HG03108 (cell line): ENCODE data around the gene XCL1.
"Not testable (repeated sequence)": the region's sequence is repeated elsewhere in the genome, so short reads cannot be mapped to it uniquely, and the experiment has no call there.

Experiments used
- ATAC-seq: cut with Tn5 transposase; IDR thresholded peaks from one replicate; pipeline ENCODE4 v1.9.1; 2021; ENCODE audit warnings: moderate library complexity; ENCODE audit not compliant: unreplicated experiment

XCL1 gene

DNA sequence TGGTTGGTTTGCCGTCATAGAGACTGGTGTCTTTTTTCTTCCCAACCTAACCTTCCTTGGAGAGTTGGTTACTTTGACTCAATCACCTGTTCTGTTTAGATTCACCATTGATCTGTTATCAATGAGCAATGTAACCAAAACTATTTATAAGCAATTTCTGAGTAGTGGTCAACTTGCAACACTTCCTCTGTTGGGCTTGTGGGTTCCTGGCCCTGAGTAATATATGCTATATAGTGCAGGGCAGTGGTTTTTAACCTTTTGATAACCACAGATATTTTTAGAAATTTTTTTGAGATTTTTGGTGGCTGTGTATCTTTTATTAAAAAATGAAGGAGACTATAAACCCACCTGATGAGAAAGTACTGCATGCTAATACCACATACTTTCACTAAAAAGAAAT is 9.4 kb upstream of the XCL1 start:
- ATAC-seq = no peak

DNA sequence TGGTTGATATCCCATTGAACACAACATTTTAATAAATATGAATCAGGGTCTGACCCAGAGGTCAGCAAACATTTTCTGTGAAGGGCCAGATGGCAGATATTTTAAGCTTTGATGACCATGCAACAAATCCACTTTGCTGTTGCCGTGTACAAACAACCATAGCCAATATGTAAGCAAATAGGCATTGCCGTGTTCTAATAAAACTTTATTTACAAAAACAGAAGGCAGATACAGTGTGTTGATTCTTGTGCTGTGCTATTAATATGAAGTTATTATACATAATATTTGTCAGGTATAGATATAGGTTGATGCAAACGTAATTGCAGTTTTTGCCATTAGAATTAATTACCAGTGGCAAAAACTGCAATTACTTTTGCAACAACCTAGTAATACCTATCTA is 8.8 kb upstream of the XCL1 start:
- ATAC-seq = no peak

DNA sequence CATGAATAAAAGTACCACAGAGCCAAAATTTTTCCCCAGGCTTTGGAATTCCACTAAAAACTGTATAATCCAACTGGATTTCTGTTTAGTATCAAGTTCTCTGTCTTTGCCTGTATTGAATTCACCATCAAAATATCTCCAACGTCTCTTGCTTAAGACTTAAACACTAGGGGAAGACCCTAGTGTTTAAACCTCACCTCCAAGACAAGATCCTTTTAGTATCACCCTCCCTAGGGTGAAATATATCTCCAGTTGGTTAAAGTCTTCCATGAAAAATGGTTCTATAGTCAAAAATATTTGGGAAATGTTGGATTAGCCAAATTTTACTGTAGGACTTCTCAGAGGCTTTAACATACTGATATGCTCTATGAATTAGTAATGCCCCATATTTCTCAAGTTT is 8.1 kb upstream of the XCL1 start:
- no peak for ATAC-seq

DNA sequence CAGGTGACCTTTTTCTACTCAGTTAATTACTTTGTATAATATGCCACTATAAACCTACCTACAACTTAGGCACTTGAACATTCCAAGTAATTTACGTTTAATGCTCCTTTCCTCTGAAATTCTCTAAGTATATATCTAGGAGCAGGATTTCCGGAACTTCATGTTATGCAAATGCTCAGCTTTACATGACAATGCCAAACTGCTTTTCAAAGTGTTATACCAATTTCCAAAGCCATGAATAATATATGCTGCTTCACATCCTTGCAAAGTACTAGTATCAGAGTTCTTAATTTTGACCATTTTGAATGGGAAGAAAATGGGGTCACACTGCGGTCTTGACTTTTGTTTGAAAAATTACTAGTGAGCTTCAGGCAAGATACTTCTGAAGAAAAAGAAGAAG is 5.8 kb upstream of the XCL1 start:
- ATAC-seq = no peak

DNA sequence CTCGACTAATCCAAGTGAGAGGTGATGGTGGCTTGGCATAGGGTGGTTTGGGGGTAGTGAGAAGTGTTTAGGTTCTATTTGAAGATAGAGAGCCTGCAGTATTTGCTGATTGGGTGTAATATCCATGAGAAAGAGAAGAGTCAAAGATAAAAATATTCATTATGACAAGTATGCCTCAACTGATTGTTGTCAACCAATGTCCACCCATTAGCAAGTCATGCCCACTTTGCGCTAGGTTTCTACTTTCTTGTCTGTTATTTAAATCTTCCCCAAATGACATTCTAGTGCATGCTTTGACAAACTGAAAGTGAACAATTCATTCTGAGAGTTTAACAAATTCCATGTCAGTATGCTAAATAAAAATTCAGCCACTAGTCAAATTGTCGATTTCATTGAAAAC is 3.8 kb upstream of the XCL1 start:
- ATAC-seq = no peak

DNA sequence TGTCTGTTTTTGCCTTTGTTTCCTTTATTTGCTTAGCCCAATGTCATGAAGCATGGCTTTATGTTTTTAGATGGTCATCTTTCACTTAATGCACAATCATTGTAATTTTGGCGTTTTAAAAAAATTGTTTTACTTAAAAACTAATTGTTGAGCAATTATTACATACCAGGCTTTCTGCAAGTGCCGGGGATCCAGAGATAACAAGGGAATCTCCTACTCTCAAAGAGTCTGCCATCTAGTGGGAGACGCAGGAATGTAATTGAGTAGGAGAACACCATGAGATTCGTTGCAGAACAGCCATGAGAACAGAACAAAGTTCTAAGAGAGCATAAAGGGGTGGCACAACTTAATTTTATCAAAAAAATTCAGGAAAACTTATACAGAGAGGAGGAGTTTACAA is 2.2 kb upstream of the XCL1 start:
- not testable (repeated sequence) for ATAC-seq

DNA sequence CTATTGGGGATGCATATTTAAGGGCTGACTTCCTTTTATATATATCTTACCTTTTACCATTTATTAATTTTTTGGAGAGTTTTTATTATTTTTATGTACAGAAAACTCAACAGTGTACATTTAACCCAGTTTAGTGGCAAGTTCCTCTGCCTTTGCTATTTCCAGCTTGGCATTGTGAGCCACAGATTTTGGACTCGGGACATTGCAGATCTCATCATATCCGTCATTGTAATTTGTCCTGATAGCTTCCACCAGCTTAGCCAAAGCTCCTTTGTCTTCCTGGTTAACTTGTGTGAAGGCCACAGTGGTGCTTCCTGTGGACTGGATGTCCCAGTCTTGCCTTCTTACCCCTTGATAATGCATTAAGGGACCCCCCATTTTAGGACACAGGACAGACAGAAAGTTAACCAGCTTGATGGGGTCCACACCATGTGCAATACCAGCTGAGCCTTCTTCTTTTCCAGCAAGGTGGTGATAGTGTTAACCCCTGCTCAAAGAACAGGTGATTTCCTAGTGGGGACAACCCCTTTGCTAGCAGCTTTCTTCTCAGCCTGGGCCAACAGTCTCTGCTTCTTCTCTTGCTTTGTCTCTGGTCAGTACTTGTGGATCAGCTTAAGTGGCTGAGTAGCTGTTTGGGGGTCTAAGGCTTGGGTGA is 2.3 kb downstream of the XCL1 start:
- not testable (repeated sequence) for ATAC-seq

DNA sequence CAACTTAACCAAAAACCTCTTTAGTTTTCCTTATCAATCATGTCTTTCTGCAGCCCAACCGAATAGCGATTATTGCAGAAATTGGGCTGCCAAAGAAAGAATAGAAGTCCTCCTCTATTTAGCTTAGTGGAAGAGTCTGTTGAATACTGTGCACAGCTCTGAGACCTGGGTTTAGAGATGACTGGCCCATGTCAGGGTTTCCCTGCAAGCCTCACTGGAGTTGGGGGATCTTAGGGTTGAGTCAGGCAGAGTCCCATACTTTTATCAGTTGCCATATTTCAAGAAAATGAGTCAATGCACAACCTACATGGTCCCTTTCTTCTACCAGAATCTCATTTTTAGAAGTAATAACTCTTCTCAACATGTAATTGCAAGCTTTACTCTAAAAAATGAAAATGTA is 3.9 kb downstream of the XCL1 start:
- not testable (repeated sequence) for ATAC-seq

DNA sequence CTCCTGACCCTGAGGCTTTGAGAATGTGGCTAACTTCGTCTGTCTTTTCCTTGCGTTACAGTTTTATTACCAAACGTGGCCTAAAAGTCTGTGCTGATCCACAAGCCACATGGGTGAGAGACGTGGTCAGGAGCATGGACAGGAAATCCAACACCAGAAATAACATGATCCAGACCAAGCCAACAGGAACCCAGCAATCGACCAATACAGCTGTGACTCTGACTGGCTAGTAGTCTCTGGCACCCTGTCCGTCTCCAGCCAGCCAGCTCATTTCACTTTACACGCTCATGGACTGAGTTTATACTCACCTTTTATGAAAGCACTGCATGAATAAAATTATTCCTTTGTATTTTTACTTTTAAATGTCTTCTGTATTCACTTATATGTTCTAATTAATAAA is 4.6 kb downstream of the XCL1 start:
- not testable (repeated sequence) for ATAC-seq

DNA sequence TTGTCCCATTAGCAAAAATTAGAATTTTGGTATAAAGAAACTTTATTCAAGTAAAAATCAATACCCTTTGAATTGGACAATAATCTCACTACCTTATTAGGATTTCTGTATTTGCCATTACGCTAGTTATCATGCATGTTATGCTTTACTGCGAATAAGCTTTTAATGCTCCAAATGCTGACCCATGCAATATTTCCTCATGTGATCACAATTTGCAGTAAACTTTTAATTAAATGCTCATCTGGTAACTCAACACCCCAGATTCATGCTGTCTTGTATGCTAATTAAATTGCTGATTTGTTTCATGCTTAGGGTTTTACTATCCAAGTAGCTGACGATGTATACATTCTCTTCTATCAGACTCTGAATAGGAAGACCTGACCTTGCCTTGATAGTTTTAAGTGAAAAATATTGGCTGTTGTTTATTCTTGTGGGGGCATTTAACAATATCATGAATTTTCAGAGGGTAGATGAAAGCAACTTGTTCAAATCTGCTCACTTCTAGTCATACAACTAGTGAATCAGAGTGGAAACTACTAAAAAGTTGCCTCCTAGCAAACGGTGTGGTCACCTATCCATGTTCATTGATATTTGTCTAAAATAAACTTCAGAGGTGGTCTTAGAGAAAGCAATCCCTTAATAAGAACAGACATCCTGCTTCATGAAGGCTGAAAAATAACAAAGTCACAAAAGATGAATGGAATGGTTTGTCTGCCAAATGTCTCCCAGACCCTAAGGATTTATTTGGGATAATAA is 5.6 kb downstream of the XCL1 start:
- ATAC-seq = no peak

DNA sequence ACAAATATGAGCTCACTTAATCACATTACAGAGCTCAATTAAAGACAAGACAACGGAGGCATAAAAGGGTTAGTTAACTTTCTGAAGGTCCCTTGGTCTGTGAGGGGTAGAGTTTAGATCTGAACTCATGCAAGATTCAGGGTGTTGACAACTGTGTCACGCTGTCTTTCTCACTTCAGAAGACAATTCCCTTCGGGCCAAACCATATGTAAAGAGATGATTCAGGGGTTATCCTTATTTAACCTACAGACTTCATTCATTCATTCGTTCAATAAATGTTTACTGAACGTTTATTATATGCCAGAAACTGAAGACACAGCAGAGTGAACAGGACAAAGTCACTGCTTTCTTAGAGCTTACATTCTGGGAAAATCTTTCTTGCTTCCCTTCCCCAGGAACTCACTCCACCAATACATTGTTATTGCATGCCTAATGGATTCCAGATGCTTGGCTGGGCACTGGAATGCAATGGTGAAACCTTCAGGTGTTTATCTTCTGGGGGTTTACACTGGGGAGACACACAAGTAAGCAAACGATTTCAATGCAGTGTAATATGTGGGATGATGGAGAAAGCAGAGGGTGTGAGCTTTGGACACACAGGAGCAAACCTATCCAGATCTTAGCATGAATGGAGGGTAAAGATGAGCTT is 6.4 kb downstream of the XCL1 start:
- ATAC-seq = no peak

DNA sequence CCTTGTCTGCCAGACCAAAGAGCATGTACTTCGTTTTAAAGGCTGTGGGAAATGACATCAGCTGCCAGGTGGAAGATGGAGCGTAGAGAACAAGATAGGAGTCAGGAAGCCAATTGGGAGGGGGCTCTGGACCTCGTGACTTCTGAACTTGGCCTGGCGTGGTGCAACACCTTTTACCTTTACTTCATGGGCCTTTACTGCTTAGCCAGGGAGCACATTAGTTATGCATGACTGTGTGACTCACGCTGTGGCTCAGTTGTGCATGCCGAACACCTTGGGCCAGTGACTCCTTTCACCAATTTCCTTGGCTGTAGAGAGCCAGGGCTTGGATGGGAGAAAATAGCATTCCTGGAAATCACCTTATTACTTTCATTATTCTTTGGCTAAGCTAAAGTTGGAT is 7.2 kb downstream of the XCL1 start:
- ATAC-seq = no peak

DNA sequence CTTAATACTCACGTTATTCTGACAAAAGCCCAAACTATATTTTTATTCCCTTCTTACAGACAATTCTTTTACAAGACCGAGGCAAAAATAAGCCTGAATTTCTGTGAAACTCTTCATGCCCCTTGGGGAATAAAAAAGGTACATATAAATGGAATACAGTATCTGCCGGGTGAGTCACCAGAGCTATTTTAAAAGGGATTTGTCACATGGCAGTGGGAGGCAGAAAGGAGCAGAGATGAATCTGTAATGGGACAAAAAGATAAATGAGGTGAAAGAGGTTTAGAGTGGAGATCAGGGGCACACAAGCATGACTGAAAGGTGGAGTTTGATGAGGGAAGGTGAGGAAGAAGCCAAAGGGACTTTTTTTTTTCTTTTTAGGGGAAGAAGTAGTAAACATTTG is 8.8 kb downstream of the XCL1 start:
- no peak for ATAC-seq

DNA sequence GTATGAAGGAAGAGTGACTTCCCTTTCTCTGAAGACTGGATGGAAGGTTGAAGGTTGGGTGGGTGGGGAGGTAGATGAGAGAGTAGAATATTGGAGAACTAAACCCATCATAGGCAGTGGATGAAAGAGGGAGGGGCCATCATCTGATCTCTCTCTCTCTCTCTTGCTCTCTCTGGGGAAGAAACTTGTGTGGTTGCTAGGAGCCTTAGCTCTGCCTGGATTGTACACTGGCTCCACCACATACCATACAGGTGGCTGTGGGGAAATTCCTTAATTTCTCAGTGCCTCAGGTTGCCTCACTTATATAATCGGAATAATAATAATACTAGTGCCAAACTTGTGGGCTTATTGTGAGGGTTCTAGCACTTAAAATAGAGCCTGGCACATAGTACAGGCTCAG is 9.5 kb downstream of the XCL1 start:
- ATAC-seq = no peak

DNA sequence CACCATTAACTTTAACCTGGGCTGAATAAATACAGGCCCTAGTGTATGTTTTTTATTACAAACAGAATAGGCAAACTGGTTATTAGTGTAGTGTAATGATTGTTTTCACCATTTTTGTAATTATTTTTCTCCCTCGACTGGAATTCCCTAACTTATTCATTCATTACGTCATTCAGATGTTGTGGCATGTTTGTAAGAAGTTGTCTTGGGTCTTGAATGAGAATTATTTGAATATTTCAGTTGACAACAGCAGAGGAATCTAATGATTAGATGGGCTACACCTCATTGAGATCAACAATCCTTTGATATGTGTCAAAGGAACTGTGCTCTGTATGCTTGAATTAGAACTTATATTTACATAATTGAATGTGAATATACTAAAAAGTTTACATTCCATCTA is 12.8 kb downstream of the XCL1 start:
- ATAC-seq = no peak

DNA sequence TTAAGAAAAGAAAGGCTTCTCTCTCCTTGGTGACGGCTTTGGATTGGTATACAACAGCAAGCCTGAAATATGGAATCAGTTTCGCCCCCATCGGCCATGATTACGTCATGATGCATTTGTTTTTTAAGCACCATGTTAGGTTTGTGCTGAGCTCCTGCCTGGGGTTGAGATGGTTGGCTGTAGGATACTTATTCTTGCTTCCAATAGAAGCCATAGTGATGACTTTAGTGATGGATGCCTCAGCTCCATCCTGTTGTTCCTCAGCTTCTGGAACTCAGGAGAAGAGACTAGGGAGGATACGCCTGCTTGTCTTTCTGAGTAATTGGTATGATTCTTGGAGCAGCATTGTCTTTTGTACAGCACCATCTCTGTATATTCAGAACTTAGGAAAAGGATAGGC is 14.7 kb downstream of the XCL1 start:
- no peak for ATAC-seq

DNA sequence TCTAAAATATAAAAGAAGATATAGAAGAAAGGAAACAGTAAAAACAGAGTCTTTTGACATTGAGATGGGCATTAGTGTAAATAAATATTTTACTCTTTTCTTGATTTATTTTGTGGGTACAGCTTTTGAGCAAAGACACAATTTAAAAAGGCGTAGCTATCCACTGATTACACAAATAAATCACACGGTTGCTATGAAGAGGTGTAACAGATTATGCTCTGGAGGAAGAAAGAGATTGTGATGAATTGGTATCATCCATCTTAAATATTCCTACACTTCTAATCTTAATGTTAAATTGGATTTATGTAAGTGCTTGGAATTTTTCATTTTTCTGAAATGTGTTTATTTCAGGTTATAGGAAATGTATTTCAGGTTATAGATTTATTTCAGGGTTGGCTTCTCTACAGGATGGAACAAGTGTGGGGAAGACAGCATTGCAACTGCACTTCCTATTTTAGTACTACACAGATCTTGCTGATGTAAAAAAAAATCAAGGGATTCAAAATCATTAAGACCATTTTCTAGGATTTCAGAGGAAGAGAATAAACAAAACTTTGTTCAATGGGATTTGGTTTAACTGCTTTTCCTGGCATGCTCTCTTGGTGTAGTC is 15.3 kb downstream of the XCL1 start:
- ATAC-seq = no peak

DNA sequence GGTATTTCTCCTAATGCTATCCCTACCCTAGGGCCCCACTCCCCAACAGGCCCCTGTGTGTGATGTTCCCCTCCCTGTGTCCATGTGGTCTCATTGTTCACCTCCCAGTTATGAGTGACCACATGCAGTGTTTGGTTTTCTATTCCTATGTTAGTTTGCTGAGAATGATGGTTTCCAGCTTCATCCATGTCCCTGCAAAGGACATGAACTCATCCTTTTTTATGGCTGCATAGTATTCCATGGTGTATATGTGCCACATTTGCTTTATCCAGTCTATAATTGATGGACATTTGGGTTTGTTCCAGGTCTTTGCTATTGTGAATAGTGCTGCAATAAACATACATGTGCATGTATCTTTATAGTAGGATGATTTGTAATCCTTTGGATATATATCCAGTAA is 19.0 kb downstream of the XCL1 start:
- not testable (repeated sequence) for ATAC-seq

DNA sequence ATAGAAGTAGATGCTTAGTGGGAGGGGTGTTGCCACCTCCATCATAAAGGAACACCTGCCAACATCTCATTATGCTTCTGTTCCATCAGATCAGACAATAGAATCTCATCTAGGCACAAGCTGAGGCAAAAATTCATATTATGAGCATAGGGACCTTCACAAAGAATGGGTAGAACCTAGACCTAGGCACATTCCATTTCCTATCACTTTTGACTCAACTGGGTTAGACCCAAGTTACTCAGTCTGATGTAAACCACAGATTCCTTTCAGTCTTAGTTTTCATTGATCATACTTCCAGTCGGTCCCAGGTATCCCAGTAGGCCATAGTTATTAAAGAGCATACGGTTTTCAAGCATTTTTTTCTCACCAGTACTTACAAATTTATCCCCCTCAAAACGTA is 21.7 kb downstream of the XCL1 start:
- no peak for ATAC-seq

DNA sequence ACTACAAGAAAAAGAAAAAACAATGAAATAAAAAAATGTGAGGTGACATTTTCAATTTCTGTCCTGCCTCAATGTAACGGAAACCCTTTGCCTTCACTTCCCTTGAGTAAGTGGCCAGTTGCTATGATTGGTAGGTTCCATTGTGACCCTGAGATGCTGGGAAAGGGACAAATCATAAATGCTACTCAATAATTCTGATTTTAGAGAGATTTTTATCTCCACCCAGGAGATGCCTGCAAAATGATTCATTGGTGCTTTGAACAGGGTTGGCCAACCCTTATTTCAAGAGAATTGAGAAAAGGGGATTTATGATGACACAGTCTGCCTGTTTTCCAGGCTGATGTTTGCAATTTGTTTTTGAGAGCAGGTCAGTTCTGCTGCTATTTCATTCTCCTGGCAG is 22.5 kb downstream of the XCL1 start:
- no peak for ATAC-seq

DNA sequence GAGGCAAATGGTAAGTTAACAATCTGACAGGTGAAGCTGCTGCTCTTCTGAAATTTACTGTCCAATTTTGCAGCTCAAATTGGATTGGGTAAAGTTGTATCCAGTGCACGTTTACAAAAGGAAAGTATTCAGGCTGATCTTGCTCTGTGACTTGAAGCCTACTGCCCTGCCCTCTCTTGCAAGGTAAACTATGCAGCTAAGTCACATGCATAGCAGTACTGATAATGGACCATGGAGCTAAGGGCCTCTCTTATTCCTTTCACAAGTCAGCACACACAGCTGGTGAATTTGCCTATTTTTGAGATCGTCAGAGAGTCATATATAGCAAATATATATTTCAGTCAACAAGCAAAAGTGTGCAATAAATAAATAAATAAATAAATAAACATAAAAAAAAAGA is 23.2 kb downstream of the XCL1 start:
- no peak for ATAC-seq

DNA sequence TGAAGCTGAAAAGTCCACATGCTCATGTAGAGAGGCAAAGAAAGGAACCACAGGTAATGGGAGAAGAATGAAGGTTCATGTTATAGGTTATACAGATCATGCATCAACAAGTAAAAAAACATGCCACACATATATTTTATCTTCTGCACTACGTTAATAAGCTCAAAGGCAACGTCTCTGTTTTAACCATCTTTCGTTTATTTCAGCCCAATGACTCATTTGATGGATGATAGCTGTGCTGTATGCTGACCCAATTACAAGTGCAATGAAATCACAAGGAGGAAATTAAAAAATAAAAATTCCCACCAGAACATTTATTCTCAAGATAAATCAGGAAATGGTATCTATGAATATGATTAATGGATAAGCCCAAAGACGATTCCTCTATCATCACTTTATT is 24.6 kb downstream of the XCL1 start:
- ATAC-seq = no peak
